Measurements from ENCODE around the gene PSMF1. TPM values are rescaled to one million over a fixed set of nuclear protein-coding genes. Genes with fewer than 3 reads are reported as not detected.
A peak's percentile ranks its signal among the peaks of the same experiment; 100 is the strongest.

PSMF1 gene
- total RNA-seq, 1 experiment from 2014 or later, result 153 TPM

DNA sequence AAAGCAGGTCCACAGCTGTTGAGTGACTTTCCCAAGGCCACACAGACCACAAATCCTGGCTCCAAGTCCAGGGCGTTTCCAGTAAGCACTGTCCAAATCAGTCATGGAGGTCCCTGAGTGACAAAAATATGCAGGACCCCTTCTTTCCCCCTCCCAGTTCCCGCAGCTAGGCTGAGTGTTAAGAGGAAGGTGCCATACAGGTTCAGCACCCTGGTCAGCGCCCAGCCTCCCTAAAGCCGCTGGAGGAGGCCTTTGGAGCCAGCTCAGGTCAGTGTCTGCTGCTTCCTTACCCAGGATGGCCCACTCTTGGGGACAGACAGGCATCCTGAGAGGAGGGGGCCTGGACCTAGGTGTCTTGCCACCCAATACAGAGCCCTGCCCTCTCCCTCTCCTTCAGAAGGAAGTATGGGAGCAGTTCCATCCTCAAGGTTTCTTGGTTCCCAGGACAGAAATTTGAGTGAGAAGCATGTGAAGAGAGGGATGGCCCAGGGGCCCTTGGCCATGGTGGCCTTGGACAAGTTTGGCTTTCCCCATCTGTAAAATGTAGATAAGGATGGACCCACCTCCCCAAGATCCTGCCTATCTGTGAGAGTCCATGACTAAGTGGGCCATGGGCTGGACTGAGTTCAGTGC lies 53.2 kb downstream of the PSMF1 start:
- Histone ChIP-seq H2AFZ (ENCODE audit: low read depth, low read length, poor library complexity, severe bottlenecking) (no peak overlapping the region), H3K9ac (ENCODE audit: low read length) (no peak overlapping the region), H3K36me3 (ENCODE audit: control insufficient read depth in 1 of 2, insufficient read depth in 2 of 2, low read length in 2 of 2) (peaks cover 8 to 35% of the 10 kb centered on the region in 2 experiments; a peak in 3 of 4 replicates), H3K4me2 (ENCODE audit: low read length) (no peak overlapping the region), H3K9me3 (ENCODE audit: control insufficient read depth in 1 of 2, insufficient read depth in 1 of 2, low read depth in 1 of 2, low read length in 2 of 2) (no peaks in the 10 kb centered on the region), H3K4me1 (ENCODE audit: control insufficient read depth in 1 of 2, insufficient read depth in 2 of 2, low read length in 2 of 2) (no peaks in the 10 kb centered on the region), H3K4me3 (replicated peaks in 1 of 2; ENCODE audit: low read depth in 1 of 2, low read length in 2 of 2) (no peak overlapping the region), H4K20me1 (ENCODE audit: insufficient read depth) (no peaks in the 10 kb centered on the region), H3K79me2 (ENCODE audit: insufficient read depth, low read length) (no peaks in the 10 kb centered on the region), H3K27me3 (ENCODE audit: insufficient read depth, low read length) (no peaks in the 10 kb centered on the region), H3K27ac (ENCODE audit: low read depth, low read length) (no peak overlapping the region), H3K9me2 (ENCODE audit: insufficient read depth) (no peaks in the 10 kb centered on the region)
- TF ChIP-seq, protein P1, sequence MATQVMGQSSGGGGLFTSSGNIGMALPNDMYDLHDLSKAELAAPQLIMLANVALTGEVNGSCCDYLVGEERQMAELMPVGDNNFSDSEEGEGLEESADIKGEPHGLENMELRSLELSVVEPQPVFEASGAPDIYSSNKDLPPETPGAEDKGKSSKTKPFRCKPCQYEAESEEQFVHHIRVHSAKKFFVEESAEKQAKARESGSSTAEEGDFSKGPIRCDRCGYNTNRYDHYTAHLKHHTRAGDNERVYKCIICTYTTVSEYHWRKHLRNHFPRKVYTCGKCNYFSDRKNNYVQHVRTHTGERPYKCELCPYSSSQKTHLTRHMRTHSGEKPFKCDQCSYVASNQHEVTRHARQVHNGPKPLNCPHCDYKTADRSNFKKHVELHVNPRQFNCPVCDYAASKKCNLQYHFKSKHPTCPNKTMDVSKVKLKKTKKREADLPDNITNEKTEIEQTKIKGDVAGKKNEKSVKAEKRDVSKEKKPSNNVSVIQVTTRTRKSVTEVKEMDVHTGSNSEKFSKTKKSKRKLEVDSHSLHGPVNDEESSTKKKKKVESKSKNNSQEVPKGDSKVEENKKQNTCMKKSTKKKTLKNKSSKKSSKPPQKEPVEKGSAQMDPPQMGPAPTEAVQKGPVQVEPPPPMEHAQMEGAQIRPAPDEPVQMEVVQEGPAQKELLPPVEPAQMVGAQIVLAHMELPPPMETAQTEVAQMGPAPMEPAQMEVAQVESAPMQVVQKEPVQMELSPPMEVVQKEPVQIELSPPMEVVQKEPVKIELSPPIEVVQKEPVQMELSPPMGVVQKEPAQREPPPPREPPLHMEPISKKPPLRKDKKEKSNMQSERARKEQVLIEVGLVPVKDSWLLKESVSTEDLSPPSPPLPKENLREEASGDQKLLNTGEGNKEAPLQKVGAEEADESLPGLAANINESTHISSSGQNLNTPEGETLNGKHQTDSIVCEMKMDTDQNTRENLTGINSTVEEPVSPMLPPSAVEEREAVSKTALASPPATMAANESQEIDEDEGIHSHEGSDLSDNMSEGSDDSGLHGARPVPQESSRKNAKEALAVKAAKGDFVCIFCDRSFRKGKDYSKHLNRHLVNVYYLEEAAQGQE (IDR thresholded peaks at IDR 0.05; ENCODE audit: low read depth), result peak; percentile 82
- TF ChIP-seq EGR1 (IDR thresholded peaks at IDR 0.05; ENCODE audit: low read depth), result no peak
- TF ChIP-seq, protein P2, sequence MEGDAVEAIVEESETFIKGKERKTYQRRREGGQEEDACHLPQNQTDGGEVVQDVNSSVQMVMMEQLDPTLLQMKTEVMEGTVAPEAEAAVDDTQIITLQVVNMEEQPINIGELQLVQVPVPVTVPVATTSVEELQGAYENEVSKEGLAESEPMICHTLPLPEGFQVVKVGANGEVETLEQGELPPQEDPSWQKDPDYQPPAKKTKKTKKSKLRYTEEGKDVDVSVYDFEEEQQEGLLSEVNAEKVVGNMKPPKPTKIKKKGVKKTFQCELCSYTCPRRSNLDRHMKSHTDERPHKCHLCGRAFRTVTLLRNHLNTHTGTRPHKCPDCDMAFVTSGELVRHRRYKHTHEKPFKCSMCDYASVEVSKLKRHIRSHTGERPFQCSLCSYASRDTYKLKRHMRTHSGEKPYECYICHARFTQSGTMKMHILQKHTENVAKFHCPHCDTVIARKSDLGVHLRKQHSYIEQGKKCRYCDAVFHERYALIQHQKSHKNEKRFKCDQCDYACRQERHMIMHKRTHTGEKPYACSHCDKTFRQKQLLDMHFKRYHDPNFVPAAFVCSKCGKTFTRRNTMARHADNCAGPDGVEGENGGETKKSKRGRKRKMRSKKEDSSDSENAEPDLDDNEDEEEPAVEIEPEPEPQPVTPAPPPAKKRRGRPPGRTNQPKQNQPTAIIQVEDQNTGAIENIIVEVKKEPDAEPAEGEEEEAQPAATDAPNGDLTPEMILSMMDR (IDR thresholded peaks at IDR 0.05 in 2 of 3, conservative IDR thresholded peaks at IDR 0.05 in 1 of 3; ENCODE audit: borderline replicate concordance in 1 of 3, insufficient read depth in 1 of 3, low read depth in 2 of 3, low read length in 2 of 3), result no peak
- ATAC-seq, result 0 out of 2 replicates have a peak, but pooled peaks have one; percentile 34
- intact Hi-C loops (cut with micrococcal nuclease), result no loop called here
- ChIA-PET CTCF (no interaction called here), POLR2A (no interaction called here), RAD21 (ENCODE audit: low non-redundant PET in 1 of 2, low total read pairs in 2 of 2, uncharacterized antibody in 2 of 2, unreplicated experiment in 2 of 2) (no interaction called here)
- DNase-seq (ENCODE audit: low read depth, low spot score), result no peak
- no TSS peak for BruUV-seq (replicated peaks)
